ENCODE data around the gene CARTPT.

Gene CARTPT

GRCh38 chr5:71719063-71719964, at the start of gene CARTPT:
CARTPT (plus strand) TSS chr5:71719275; CDS start chr5:71719294, 19 bp downstream.
- no peak for DNase-seq

DNA sequence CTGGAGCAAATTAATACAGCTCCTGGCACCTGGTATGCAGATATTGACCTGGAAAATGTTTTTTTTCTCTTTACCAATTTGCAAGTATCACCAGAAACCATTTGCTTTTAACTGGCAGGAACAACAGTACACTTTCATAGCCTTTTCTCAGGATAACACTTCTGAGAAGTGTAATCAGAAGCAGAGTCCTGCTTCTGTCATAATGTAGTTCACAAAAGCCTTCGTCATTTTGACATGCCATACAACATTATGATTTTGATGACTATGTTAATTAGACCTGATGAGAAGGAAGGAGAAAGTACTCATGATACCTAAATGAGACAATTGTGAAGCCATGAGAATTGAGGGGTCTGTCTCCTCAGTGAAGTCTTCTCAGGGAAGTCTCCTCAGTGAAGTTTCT, 41.1 kb upstream of the CARTPT start:
- no peak for DNase-seq

GRCh38 chr5:71679714-71680113, 39.4 kb upstream of the CARTPT start:
- no peak for DNase-seq

GRCh38 chr5:71680510-71680909, 38.6 kb upstream of the CARTPT start:
- DNase-seq = no peak

GRCh38 chr5:71681296-71681695, 37.8 kb upstream of the CARTPT start:
- DNase-seq = no peak

DNA sequence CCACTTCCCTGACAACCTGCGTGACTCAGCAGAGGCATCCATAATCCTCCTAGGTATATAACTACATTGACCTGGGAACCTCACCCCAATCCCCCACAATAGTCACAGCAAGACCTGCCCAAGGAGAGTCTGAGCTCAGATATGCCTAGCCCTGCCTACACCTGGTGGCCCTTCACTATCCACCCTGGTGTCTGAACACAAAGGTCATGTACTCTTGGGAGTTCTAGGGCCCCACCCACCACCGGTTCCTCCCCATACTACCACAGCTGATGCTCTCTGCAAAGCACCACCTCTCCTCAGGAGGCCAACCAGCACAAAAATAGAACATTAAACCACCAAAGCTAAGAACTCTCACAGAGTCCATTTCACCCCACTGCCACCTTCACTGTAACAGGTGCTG, 34.8 kb upstream of the CARTPT start:
- no peak for DNase-seq

DNA sequence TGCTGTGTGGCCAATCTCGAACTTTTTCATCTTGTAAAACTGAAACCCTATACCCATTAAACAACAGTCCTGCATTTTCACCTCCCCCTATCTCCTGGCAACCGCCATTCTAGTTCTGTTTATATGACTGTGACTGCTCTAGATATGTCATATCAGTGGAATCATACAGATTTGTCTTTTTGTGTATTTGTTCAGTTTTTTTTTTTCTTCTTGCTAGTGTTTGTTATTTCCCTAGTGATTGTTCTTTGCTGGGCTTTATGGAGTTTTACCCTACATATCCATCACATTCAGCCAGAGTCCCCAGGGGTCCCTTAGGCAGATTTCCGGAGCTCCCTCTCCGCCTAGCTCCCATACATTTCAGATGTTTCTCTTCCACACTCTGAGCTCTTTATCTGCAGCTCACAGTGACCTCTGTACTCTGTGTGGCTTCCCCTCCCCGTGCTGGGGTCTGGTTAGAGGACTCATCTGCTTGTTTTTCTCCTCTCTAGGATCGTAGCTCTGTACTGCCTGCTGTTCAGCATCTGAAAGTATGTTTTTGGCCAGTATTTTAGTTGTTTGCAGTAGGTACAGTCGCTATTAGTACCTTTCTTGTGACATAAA, 25.1 kb upstream of the CARTPT start:
- DNase-seq = no peak

GRCh38 chr5:71695071-71695470, 24.0 kb upstream of the CARTPT start:
- DNase-seq = no peak

DNA sequence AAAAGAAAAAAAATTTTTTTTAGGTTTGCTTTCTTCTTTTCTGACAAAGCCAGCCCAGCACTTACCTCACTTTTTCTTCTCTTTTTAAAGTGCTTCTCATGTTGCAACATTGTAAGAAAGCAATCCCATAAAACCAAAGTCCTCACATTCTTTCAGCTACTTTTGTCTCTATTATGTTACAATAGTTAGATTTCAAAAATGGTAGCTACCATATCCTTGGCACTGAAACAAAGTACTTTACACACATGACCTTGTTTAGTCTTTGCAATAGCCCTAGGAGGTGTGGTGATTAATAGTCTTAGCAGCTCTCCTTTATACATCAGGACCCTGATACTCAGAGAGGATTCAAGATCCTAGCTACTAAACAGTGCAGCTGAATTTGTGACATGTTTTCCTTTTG, 23.5 kb upstream of the CARTPT start:
- DNase-seq = no peak

DNA sequence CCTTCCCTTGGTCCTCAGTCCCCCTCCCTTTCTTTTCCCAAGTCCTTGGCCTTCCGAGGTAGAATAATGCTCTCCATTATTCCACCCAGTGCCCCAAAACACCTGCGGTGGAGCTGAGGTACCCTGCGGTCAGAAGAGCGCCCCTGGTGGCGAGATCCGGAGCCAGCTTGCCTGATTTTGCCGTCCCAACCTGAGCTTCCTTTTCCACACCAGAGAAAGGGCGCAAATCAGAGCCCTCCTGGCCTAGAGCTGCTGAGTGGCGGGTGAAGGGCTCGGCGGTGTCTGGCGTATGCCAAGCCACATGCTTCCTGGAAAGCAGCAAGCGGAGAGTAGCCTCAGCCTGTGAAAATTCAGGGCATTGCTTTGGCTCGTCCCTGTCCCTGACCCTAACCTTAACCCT, 21.1 kb upstream of the CARTPT start:
- no peak for DNase-seq

DNA sequence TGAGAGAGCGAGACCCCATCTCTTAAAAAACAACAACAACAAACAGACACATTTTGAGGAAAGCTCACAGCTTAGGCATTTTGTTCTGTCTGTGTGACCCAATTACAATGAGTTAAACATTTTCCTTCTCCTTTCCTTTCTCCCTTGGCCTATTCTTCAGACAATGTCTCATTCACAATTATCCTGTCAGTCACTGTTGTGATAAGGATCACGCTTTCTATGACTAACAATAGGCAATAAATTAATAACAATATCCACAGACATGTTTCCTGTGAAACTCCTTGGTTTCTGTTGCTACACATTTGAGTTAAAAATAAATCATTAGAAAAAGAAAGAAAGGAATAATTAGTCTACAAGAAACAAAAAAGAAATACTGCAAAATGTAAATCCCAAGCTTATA, 19.8 kb upstream of the CARTPT start:
- no peak for DNase-seq

GRCh38 chr5:71699751-71700150, 19.3 kb upstream of the CARTPT start:
- DNase-seq = no peak

GRCh38 chr5:71700803-71701202, 18.3 kb upstream of the CARTPT start:
- DNase-seq = no peak

- DNase-seq = no peak
Measured at GRCh38 chr5:71701407-71701806, 17.7 kb upstream of the CARTPT start.

DNA sequence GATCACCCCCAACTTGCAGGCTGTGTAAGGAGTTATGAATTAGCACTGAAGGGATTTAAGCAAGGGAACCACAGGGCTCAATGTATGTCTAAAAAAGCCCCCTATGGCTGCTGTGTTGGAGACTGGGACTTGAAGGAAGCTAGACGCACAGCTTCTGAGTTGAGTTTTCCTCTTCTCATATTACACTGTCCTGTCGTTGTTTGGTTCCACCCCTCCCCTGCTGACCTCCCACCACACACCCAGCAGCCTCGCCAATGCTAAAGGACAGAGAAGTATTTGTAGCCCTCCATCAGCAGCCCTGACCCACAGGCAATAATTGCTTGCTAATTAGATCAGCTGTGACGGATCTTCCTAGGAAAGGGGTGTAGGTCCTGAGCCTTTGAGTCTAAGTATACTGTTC, 15.1 kb upstream of the CARTPT start:
- DNase-seq = no peak

DNA sequence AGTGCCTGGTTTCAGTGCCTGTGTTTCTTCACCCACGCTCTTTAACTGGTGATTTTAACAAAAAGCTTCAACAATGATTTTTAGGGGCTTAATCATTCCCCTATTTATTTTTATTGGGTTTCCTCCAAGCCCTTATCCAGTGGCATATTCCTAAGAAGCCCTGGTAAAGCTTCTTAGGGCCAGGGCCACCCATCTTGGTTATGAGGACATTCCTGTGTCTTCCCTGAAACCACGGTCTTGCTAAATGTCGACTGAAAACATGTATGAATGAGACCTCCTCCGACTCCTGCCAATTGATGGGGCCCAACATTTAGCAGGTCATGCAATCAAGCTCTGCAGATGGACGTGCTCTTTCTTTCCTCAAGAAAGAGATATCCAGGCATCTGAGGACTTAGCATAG, 13.7 kb upstream of the CARTPT start:
- no peak for DNase-seq

DNA sequence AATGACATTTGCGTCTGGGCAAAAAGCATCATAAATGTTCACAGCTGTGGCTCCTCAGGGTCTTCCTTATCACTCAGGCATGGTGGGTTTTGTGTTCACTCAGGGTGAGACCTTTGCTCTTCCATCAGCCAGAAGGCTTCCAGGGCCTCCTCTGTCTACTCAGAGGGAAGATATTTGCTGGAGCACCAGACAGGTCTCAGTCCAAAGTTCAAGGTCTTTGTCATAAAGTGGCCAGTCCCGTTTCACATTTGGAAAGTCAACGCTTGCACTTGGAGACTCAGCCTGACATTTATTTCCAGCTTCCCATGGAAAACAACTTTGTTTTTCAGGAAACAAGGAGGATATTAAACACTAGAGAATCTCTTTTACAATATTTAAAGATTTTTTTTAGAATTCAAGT, 12.2 kb upstream of the CARTPT start:
- no peak for DNase-seq

- DNase-seq = no peak
Measured at GRCh38 chr5:71711610-71712009, 7.5 kb upstream of the CARTPT start.

- DNase-seq = no peak
Measured at GRCh38 chr5:71714911-71715310, 4.2 kb upstream of the CARTPT start.

- no peak for DNase-seq
Measured at GRCh38 chr5:71727978-71728377, 8.9 kb downstream of the CARTPT start.

GRCh38 chr5:71731015-71731414, 11.9 kb downstream of the CARTPT start:
- DNase-seq = no peak

- DNase-seq = no peak
Measured at GRCh38 chr5:71732011-71732410, 12.9 kb downstream of the CARTPT start.

GRCh38 chr5:71734141-71734540, 15.1 kb downstream of the CARTPT start:
- no peak for DNase-seq

DNA sequence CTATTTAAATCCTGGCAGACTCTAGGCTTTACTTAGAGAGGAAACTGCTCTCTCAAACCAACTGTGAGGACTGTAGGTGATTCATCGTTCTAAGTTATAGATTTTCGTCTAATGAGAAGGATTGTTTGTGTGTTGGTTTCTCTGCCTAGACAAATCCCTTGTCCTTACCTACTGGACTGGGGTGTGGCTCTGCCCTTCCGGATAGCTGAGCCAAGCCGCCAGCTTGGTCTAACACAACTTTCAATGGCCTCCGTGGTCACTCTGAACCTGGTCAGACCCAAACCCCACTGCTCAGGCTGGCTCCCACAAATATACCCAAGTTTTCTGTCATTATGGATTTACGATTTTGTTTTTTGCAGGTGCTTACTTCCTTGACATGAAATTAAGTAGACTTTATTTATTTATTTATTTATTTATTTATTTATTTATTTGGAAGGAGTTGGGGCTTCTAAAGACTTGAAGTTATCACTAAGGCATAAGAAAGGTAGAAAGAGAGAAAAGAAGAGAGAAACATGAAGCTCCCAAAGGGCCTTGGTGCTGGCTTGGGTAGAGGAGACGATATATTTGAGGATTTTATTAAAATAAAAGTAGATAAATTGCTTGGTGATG, 19.0 kb downstream of the CARTPT start:
- DNase-seq = no peak

All from activated CD8-positive, alpha-beta memory T cell treated with anti-CD3 and anti-CD28 coated beads for 24 hours (primary cell).